CD14-positive monocyte (primary cell): ENCODE data around the gene FGD6. TPM values are rescaled to one million over a fixed set of nuclear protein-coding genes. Genes with fewer than 3 reads are reported as not detected.
"Not testable (repeated sequence)": the region's sequence is repeated elsewhere in the genome, so short reads cannot be mapped to it uniquely, and the experiment has no call there.

Source experiments
- DNase-seq, 3 donors: peaks; one replicate each; pipeline ENCODE4 v3.0.0-alpha.2; 2011 to 2022
- H2AFZ ChIP-seq: 2 replicates; pipeline ENCODE4 v1.6.0; 2012; ENCODE audit warnings: mild to moderate bottlenecking, low read depth, low read length, inconsistent platforms; ENCODE audit not compliant: insufficient read depth, poor library complexity, severe bottlenecking
- H3K27ac ChIP-seq, 2 donors: 1 replicate in 1 of 2; 2 replicates in 1 of 2; pipeline ENCODE4 v1.5.1; 2012 to 2013; ENCODE audit warnings: low read length in 2 of 2, control low read depth in 1 of 2, inconsistent platforms in 1 of 2, low read depth in 1 of 2, mild to moderate bottlenecking in 1 of 2
- H3K27me3 ChIP-seq, 2 donors: one replicate each; pipeline versions ENCODE4 v1.6.0 to v1.6.1; 2011 to 2013; ENCODE audit warnings: low read length in 2 of 2; ENCODE audit not compliant: control insufficient read depth in 2 of 2, insufficient read depth in 2 of 2
- H3K36me3 ChIP-seq, 2 donors: replicated peaks in 1 of 2; 1 replicate in 1 of 2; 2 replicates in 1 of 2; pipeline versions ENCODE4 v1.5.1 to v1.6.1; 2012 to 2013; ENCODE audit warnings: low read length in 2 of 2, control low read depth in 1 of 2, inconsistent platforms in 1 of 2, mild to moderate bottlenecking in 1 of 2; ENCODE audit not compliant: insufficient read depth in 2 of 2, control insufficient read depth in 1 of 2
- H3K4me1 ChIP-seq, 2 donors: 1 replicate in 1 of 2; 2 replicates in 1 of 2; pipeline versions ENCODE4 v1.5.1 to v1.6.1; 2012 to 2013; ENCODE audit warnings: low read length in 2 of 2, control low read depth in 1 of 2, inconsistent platforms in 1 of 2, mild to moderate bottlenecking in 1 of 2, moderate library complexity in 1 of 2; ENCODE audit not compliant: insufficient read depth in 2 of 2, control insufficient read depth in 1 of 2
- H3K4me2 ChIP-seq: replicated peaks from 2 replicates; pipeline ENCODE3; 2012; ENCODE audit warnings: low read length, moderate library complexity, mild to moderate bottlenecking; ENCODE audit not compliant: poor library complexity, severe bottlenecking; ENCODE audit errors: extremely low read depth
- H3K4me3 ChIP-seq, 3 experiments: fragments of 200-600 bp in 1 of 3; sonication (generic) in 1 of 3; replicated peaks in 1 of 3; 1 replicate in 2 of 3; 2 replicates in 1 of 3; pipeline ENCODE4 v1.5.1; 2011 to 2013; ENCODE audit warnings: low read length in 3 of 3, mild to moderate bottlenecking in 3 of 3, control low read depth in 2 of 3, low read depth in 2 of 3, inconsistent platforms in 1 of 3, moderate library complexity in 1 of 3
- H3K79me2 ChIP-seq: 2 replicates; pipeline ENCODE4 v1.6.0; 2012; ENCODE audit warnings: mild to moderate bottlenecking, control low read depth, inconsistent platforms, low read length, moderate library complexity; ENCODE audit not compliant: insufficient read depth
- H3K9ac ChIP-seq: 2 replicates; pipeline ENCODE4 v1.6.0; 2017; ENCODE audit warnings: low read length, mild to moderate bottlenecking; ENCODE audit not compliant: insufficient read depth, poor library complexity, severe bottlenecking
- H3K9me3 ChIP-seq, 2 donors: replicated peaks in 1 of 2; 1 replicate in 1 of 2; 2 replicates in 1 of 2; pipeline versions ENCODE4 v1.5.1 to v1.6.1; 2012 to 2013; ENCODE audit warnings: low read length in 2 of 2, control low read depth in 1 of 2; ENCODE audit not compliant: control insufficient read depth in 1 of 2, insufficient read depth in 1 of 2
- H4K20me1 ChIP-seq: 2 replicates; pipeline ENCODE4 v1.6.0; 2012; ENCODE audit warnings: mild to moderate bottlenecking, low read length, control low read depth, moderate library complexity; ENCODE audit not compliant: insufficient read depth
- H3K27ac Mint-ChIP-seq, 7 donors: one replicate each; pipeline ENCODE4 v1.8.0; 2020; ENCODE audit warnings: mild to moderate bottlenecking in 7 of 7, mixed read lengths in 7 of 7, moderate library complexity in 6 of 7, inconsistent platforms in 2 of 7
- H3K27me3 Mint-ChIP-seq, 3 donors: one replicate each; pipeline ENCODE4 v1.8.0; 2021 to 2022; ENCODE audit warnings: low read depth in 3 of 3, mild to moderate bottlenecking in 3 of 3, mixed read lengths in 3 of 3, moderate library complexity in 3 of 3, inconsistent platforms in 1 of 3
- H3K36me3 Mint-ChIP-seq, 2 donors: one replicate each; pipeline ENCODE4 v1.8.0; 2020; ENCODE audit warnings: mixed read lengths in 2 of 2, inconsistent platforms in 1 of 2, mild to moderate bottlenecking in 1 of 2
- H3K4me1 Mint-ChIP-seq: one replicate; pipeline ENCODE4 v1.8.0; 2020; ENCODE audit warnings: mild to moderate bottlenecking, mixed read lengths
- H3K4me3 Mint-ChIP-seq, 2 donors: one replicate each; pipeline ENCODE4 v1.8.0; 2020; ENCODE audit warnings: mild to moderate bottlenecking in 2 of 2, mixed read lengths in 2 of 2, moderate library complexity in 1 of 2
- H3K9me3 Mint-ChIP-seq, 7 donors: one replicate each; pipeline ENCODE4 v1.8.0; 2020 to 2022; ENCODE audit warnings: mixed read lengths in 7 of 7, mild to moderate bottlenecking in 6 of 7, moderate library complexity in 6 of 7, inconsistent platforms in 2 of 7
- CTCF ChIP-seq: fragments of 200-600 bp; IDR thresholded peaks from one replicate; pipeline ENCODE4 v1.8.0; 2022; ENCODE audit warnings: antibody characterized with exemption, mild to moderate bottlenecking
- WGBS: methylation state at CpG from one replicate; pipeline ENCODE4 v1.1.5; 2013; ENCODE audit warnings: missing lambda C conversion rate; ENCODE audit not compliant: insufficient coverage; 5-methylcytosine and 5-hydroxymethylcytosine counted together
- intact Hi-C, 2 donors: fragments of 100-400 bp; cut with micrococcal nuclease; formaldehyde crosslinking; loops; one replicate each; pipeline versions ENCODE4 v1.15.0 to v1.15.1; 2023
- polyA plus RNA-seq, 3 donors: library from polyadenylated mRNA; depleted of rRNA in 1 of 3; unstranded in 2 of 3; stranded (reverse) in 1 of 3; fragments of 300-500 nt in 2 of 3; fragments of >200 nt in 1 of 3; fragmentation: Illumina TruSeq in 2 of 3; gene quantifications; 1 replicate in 2 of 3; 2 replicates in 1 of 3; pipeline ENCODE4 v1.2.3, GENCODE V29; 2012 to 2021

The FGD6 gene
- polyA plus RNA-seq, 3 donors: 4.0 to 8.1 (median 5.3) TPM

GRCh38 chr12:95241761-95242506, 24.7 kb upstream of the FGD6 start:
- peaks cover 0 to 2% (median 0%) of the 10 kb centered on the region in 3 donors for H3K27me3 Mint-ChIP-seq
- Histone ChIP-seq H3K4me1 (no peaks in the 10 kb centered on the region), H4K20me1 (peaks cover 7% of the 10 kb centered on the region), H3K27ac (no peak overlapping the region), H3K27me3 (no peaks in the 10 kb centered on the region), H3K79me2 (peaks cover 14% of the 10 kb centered on the region), H3K9ac (no peak overlapping the region), H2AFZ (no peak overlapping the region), H3K36me3 (peaks cover 14 to 19% of the 10 kb centered on the region in 2 donors), H3K4me3 (no peak overlapping the region), H3K9me3 (no peaks in the 10 kb centered on the region), H3K4me2 (no peak overlapping the region)
- peaks cover 17 to 28% of the 10 kb centered on the region in 2 donors for H3K36me3 Mint-ChIP-seq
- peak overlapping the region in 1 of 7 donors; percentile 50 for H3K27ac Mint-ChIP-seq
- TF ChIP-seq CTCF: no peak
- peaks cover 0 to 2% (median 0%) of the 10 kb centered on the region in 7 donors for H3K9me3 Mint-ChIP-seq
- H3K4me3 Mint-ChIP-seq: no peak overlapping the region
- DNase-seq: no peak
- peaks cover 4% of the 10 kb centered on the region for H3K4me1 Mint-ChIP-seq
- intact Hi-C loops: no loop called here
- no CpG with 5 or more reads among the region's 4 CpGs for WGBS

- DNase-seq, H3K27me3 Mint-ChIP-seq, H3K4me1 ChIP-seq, H3K27ac Mint-ChIP-seq, H3K4me1 Mint-ChIP-seq, H3K4me2 ChIP-seq, H3K27me3 ChIP-seq, H3K4me3 Mint-ChIP-seq, H2AFZ ChIP-seq, H3K9ac ChIP-seq, H3K9me3 Mint-ChIP-seq, intact Hi-C loops, H3K9me3 ChIP-seq, H3K4me3 ChIP-seq, H3K27ac ChIP-seq: not testable (repeated sequence)
- H3K36me3 ChIP-seq: peaks cover 14 to 19% of the 10 kb centered on the region in 2 donors
- peaks cover 12% of the 10 kb centered on the region for H4K20me1 ChIP-seq
- 100% methylated on average over 4 of the region's 6 CpGs for WGBS
- H3K36me3 Mint-ChIP-seq: peaks cover 17 to 29% of the 10 kb centered on the region in 2 donors
- H3K79me2 ChIP-seq: peaks cover 14% of the 10 kb centered on the region
These were observed 23.9 kb upstream of the FGD6 start for GRCh38 chr12:95241138-95241537.
